Hematopoietic multipotent progenitor cell treated with erythropoietin and hydrocortisone succinate and interleukin-3 and kit ligand, for 15 days (in vitro differentiated cells): ENCODE results near the gene LRP1B.

Experiments
- DNase-seq: peaks from one replicate; pipeline ENCODE4 v3.0.0-alpha.2; 2015; ENCODE audit warnings: low spot score

Gene LRP1B

GRCh38 chr2:140529706-140530105 is 1601.1 kb downstream of the LRP1B start:
- no peak for DNase-seq

GRCh38 chr2:140528982-140529381 is 1601.8 kb downstream of the LRP1B start:
- DNase-seq: no peak

GRCh38 chr2:140526575-140526974 is 1604.2 kb downstream of the LRP1B start:
- DNase-seq: no peak

- no peak for DNase-seq
These were observed 1618.7 kb downstream of the LRP1B start for GRCh38 chr2:140512106-140512505.

GRCh38 chr2:140509765-140510164 is 1621.1 kb downstream of the LRP1B start:
- no peak for DNase-seq

GRCh38 chr2:140508756-140509155 is 1622.1 kb downstream of the LRP1B start:
- no peak for DNase-seq

- no peak for DNase-seq
These were observed 1624.2 kb downstream of the LRP1B start for GRCh38 chr2:140506606-140507005.

GRCh38 chr2:140504601-140505000 is 1626.2 kb downstream of the LRP1B start:
- DNase-seq: no peak

- no peak for DNase-seq
These were observed 1627.7 kb downstream of the LRP1B start for GRCh38 chr2:140502951-140503630.

- DNase-seq: no peak
These were observed 1632.5 kb downstream of the LRP1B start for GRCh38 chr2:140498360-140498759.

GRCh38 chr2:140496714-140497113 is 1634.1 kb downstream of the LRP1B start:
- DNase-seq: no peak

GRCh38 chr2:140491876-140492275 is 1638.9 kb downstream of the LRP1B start:
- no peak for DNase-seq

- DNase-seq: no peak
These were observed 1641.6 kb downstream of the LRP1B start for GRCh38 chr2:140489193-140489592.

GRCh38 chr2:140481136-140481535 is 1649.7 kb downstream of the LRP1B start:
- no peak for DNase-seq

GRCh38 chr2:140473851-140474250 is 1657.0 kb downstream of the LRP1B start:
- no peak for DNase-seq

GRCh38 chr2:140472676-140473075 is 1658.1 kb downstream of the LRP1B start:
- no peak for DNase-seq

GRCh38 chr2:140465301-140465700 is 1665.5 kb downstream of the LRP1B start:
- no peak for DNase-seq

GRCh38 chr2:140462990-140463389 is 1667.8 kb downstream of the LRP1B start:
- DNase-seq: no peak

GRCh38 chr2:140457483-140457882 is 1673.3 kb downstream of the LRP1B start:
- no peak for DNase-seq

- no peak for DNase-seq
These were observed 1675.5 kb downstream of the LRP1B start for GRCh38 chr2:140455315-140455714.

- DNase-seq: no peak
These were observed 1676.1 kb downstream of the LRP1B start for GRCh38 chr2:140454717-140455116.

GRCh38 chr2:140451324-140451723 is 1679.5 kb downstream of the LRP1B start:
- no peak for DNase-seq

- DNase-seq: no peak
These were observed 1688.5 kb downstream of the LRP1B start for GRCh38 chr2:140442319-140442718.

GRCh38 chr2:140440815-140441214 is 1690.0 kb downstream of the LRP1B start:
- DNase-seq: no peak
